GM18861 (cell line): ENCODE data around the gene PTRH1.

ENCODE experiments used
- ATAC-seq: cut with Tn5 transposase; IDR thresholded peaks from one replicate; pipeline ENCODE4 v1.9.1; 2021; ENCODE audit not compliant: unreplicated experiment

The PTRH1 gene

DNA sequence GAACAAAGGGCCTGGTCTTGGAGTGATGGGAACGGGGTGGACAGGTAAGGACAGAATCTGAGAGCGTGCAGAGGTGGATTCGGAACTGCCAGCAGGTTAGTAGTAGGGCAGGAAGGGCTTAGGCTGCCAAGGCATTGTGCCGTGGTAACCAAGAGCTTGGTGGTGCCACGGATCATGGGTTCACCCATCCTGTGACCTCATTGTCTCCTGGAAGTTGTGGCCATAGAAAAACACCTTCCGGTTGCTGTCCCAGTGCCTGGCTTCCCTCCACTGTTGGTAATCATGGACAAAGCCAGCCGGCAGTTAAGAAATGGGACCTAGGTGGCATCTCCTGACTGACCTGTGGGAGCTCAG, 51.2 kb downstream of the PTRH1 start:
- no peak for ATAC-seq
